Measurements from ENCODE around the gene PLCL2. TPM values are rescaled to one million over a fixed set of nuclear protein-coding genes. Genes with fewer than 3 reads are reported as not detected.

Gene PLCL2
- total RNA-seq, 1 experiment from 2014 or later, result 2.5 TPM

DNA sequence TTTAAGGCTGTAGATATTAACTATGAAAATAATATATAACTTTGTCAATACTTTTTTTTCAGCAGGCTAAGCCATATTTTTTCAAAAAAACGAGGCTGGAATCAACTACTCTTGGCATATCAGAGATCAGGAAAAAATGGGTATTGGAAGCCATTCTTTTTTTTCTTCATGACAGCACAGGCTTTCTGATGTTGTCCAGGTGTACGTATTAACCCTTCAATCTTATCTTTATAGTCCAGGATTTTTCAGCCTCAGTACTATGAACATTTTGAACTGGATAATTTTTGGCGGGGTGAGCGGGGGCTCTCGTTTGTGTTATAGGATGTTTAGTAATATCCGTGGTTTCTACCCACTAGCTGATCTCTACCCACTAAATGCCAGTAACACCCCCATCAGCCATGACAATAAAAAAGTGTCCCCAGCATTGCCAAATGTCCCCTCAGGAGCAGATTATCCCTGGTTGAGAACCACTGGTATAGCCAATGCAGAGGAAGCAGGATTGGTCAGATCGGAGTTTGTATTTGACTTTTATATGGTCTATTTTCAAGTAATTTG is 52.0 kb downstream of the PLCL2 start:
- Histone ChIP-seq H3K4me1 (ENCODE audit: low read length) (no peaks in the 10 kb centered on the region), H3K9me2 (replicated peaks; ENCODE audit: insufficient read depth, low read length) (no peaks in the 10 kb centered on the region), H4K20me1 (ENCODE audit: insufficient read depth, low read depth, low read length) (no peaks in the 10 kb centered on the region)

DNA sequence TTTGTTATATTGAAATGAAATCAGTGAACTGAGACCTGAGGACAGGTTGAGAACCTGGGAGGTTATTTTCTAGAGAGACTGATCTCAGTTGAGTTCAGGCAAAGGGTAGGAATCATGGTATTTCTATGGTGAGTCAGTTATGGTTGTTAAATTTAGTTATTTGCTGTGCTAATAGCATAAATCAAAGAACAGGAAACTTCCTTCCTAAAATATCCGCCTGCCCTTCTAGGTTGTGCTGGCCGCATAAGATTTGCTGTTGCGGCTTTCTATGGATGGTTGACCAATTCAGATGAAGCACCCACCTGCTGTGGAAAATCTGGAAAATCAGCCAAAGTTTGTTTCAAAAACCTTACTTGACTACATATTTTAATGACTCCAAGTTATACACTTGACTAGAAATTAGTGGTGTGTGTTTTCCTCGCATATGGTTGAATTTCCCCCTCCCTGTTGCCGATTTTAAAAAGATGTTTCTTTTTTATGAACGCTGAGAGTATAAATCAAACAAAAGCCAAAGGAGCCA is 52.6 kb downstream of the PLCL2 start:
- no peaks in the 10 kb centered on the region for H3K27me3 ChIP-seq (ENCODE audit: low read length)
- no peak overlapping the region for H3K4me2 ChIP-seq (ENCODE audit: low read depth, low read length, poor library complexity, severe bottlenecking)
- no peaks in the 10 kb centered on the region for H4K20me1 ChIP-seq (ENCODE audit: insufficient read depth, low read depth, low read length)
- no peak overlapping the region for H3K9ac ChIP-seq (ENCODE audit: low read length)
- H3K79me2 ChIP-seq (ENCODE audit: low read length), result no peaks in the 10 kb centered on the region
- no peaks in the 10 kb centered on the region for H3K4me1 ChIP-seq (ENCODE audit: low read length)
- H3K27ac ChIP-seq (ENCODE audit: low read length), result no peak overlapping the region
- DNase-seq, result no peak
- no peak overlapping the region for H3K4me3 ChIP-seq (ENCODE audit: low read length)
- no peaks in the 10 kb centered on the region for H3K36me3 ChIP-seq (ENCODE audit: insufficient read depth, low read length)
- H3K9me2 ChIP-seq (replicated peaks; ENCODE audit: insufficient read depth, low read length), result no peaks in the 10 kb centered on the region
- H2AFZ ChIP-seq (ENCODE audit: low read length), result no peak overlapping the region
- no peaks in the 10 kb centered on the region for H3K9me3 ChIP-seq (ENCODE audit: low read length)

More for the DNA sequence above, 52.0 kb downstream of the PLCL2 start:
- H3K4me3 ChIP-seq (ENCODE audit: low read length), result no peak overlapping the region
- no peak overlapping the region for H3K9ac ChIP-seq (ENCODE audit: low read length)
- H3K36me3 ChIP-seq (ENCODE audit: insufficient read depth, low read length), result no peaks in the 10 kb centered on the region
- H3K27me3 ChIP-seq (ENCODE audit: low read length), result no peaks in the 10 kb centered on the region
- no peak overlapping the region for H3K4me2 ChIP-seq (ENCODE audit: low read depth, low read length, poor library complexity, severe bottlenecking)
- DNase-seq, result no peak
- H3K27ac ChIP-seq (ENCODE audit: low read length), result no peak overlapping the region
- no peaks in the 10 kb centered on the region for H3K9me3 ChIP-seq (ENCODE audit: low read length)
- no peaks in the 10 kb centered on the region for H3K79me2 ChIP-seq (ENCODE audit: low read length)
- no peak overlapping the region for H2AFZ ChIP-seq (ENCODE audit: low read length)

DNA sequence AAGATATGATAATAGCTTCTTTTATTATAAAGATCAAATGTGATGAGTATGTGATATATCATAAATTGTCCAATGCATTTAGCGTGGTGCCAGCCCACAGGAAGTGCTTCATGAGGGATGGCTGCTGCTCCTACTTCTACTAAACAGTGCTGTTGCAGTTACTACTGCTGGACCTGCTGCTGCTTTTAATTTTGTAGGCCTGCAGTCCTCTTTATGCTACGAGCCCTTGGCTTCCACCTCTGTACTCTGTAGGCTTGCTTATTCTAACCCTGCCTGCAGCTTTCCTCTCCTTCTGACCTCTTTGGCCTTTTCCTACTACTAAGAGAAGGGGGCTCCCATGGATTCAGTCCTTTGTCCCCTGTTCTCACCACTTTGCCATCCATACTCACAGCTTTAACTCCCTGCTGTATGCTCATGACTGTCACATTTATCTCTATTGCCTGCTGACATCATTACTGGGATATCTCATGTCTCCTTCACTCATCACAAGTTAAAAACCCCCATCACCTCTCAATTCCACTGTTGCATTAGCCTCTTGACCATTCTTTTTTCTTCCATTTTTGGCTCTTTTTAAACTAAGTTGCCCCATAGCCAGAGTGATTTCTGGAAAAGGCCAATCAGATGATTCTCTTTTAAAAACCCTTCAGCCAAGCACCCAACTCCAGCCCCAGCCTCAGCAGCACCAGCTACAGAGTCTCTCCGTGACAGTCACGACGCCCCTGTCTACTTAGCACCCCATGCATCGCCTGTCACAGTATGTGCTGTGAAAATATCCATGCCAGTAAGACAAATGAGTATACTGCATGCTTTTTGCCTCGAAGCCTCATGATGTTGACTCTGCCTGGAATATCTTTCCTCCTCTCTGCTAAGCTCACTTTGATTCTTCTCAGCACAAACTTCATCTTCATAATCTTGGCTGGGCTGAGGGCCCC is 56.3 kb downstream of the PLCL2 start:
- DNase-seq, result no peak
- Histone ChIP-seq H3K9me2 (replicated peaks; ENCODE audit: insufficient read depth, low read length) (no peaks in the 10 kb centered on the region), H3K9ac (ENCODE audit: low read length) (no peak overlapping the region), H2AFZ (ENCODE audit: low read length) (no peak overlapping the region), H3K4me3 (ENCODE audit: low read length) (no peak overlapping the region), H3K9me3 (ENCODE audit: low read length) (no peaks in the 10 kb centered on the region), H3K4me1 (ENCODE audit: low read length) (no peaks in the 10 kb centered on the region), H3K4me2 (ENCODE audit: low read depth, low read length, poor library complexity, severe bottlenecking) (no peak overlapping the region), H3K36me3 (ENCODE audit: insufficient read depth, low read length) (no peaks in the 10 kb centered on the region), H3K27ac (ENCODE audit: low read length) (no peak overlapping the region), H4K20me1 (ENCODE audit: insufficient read depth, low read depth, low read length) (peaks cover 4% of the 10 kb centered on the region; the same call in 1 of the 2 replicates), H3K27me3 (ENCODE audit: low read length) (no peaks in the 10 kb centered on the region), H3K79me2 (ENCODE audit: low read length) (no peaks in the 10 kb centered on the region)

DNA sequence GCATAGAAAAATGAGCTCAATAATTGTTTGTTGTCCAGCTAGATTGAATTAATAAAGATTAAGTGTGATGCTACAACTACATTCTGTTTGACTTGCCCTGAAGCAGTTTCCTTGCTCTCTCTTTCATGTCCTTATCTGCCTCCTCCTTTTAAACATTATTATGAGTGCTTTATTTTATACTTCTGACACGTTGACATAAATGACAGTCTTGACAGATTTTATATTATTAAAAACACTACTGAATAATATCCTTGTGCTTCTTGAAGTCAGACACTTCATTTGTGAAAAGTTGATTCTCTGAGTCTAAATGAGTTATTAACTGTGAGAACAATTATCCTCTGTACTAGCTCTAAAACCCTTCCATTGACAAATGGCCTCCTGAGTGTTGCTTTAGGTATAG is 58.2 kb downstream of the PLCL2 start:
- H3K27me3 ChIP-seq (ENCODE audit: low read length), result no peaks in the 10 kb centered on the region

DNA sequence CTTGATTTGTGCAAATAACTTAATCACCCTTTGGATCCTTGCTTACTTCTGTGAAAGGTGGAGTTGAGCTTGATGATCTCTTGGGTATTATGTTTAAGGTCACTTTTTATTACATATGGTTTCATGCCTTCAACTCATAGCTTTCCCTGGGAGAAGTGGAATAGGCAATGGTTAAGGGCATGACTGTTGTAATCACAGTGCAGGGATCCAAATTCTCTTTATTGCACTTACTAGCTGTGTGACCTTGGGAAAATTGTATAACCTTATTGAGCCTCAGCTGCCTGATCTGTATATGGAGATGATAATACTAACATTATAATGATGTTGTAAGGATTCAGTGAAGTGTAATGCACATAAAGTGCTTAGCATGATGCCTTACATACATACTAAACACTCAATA is 59.1 kb downstream of the PLCL2 start:
- Histone ChIP-seq H4K20me1 (ENCODE audit: insufficient read depth, low read depth, low read length) (peaks cover 4% of the 10 kb centered on the region; the same call in 1 of the 2 replicates), H3K4me1 (ENCODE audit: low read length) (no peaks in the 10 kb centered on the region)

More for the DNA sequence above, 58.2 kb downstream of the PLCL2 start:
- Histone ChIP-seq H3K4me2 (ENCODE audit: low read depth, low read length, poor library complexity, severe bottlenecking) (no peak overlapping the region), H2AFZ (ENCODE audit: low read length) (no peak overlapping the region), H3K4me3 (ENCODE audit: low read length) (no peak overlapping the region), H3K79me2 (ENCODE audit: low read length) (no peaks in the 10 kb centered on the region), H3K9me3 (ENCODE audit: low read length) (no peaks in the 10 kb centered on the region), H3K36me3 (ENCODE audit: insufficient read depth, low read length) (no peaks in the 10 kb centered on the region), H3K4me1 (ENCODE audit: low read length) (no peaks in the 10 kb centered on the region), H3K9ac (ENCODE audit: low read length) (no peak overlapping the region), H4K20me1 (ENCODE audit: insufficient read depth, low read depth, low read length) (peaks cover 4% of the 10 kb centered on the region; the same call in 1 of the 2 replicates), H3K9me2 (replicated peaks; ENCODE audit: insufficient read depth, low read length) (no peaks in the 10 kb centered on the region), H3K27ac (ENCODE audit: low read length) (no peak overlapping the region)
- no peak for DNase-seq

DNA sequence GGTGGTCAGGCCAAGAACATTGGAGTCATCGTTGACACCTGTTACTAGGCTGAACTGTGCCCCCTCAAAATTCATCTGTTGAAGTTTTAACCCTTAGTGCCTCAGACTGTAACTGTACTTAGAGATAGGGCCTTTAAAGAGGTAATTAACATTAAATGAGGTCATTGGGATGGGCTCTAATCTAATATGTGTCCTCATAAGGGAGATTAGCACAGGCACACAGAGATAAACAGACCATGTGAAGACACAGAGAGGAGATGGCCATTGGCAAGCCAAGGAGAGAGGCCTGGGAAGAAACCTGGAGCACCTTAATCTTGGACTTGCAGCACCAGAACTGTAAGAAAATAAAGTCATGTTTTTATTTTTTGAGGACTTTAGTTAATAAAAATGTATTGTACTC is 59.6 kb downstream of the PLCL2 start:
- Histone ChIP-seq H4K20me1 (ENCODE audit: insufficient read depth, low read depth, low read length) (peaks cover 4% of the 10 kb centered on the region; the same call in 1 of the 2 replicates), H3K9ac (ENCODE audit: low read length) (no peak overlapping the region), H3K9me3 (ENCODE audit: low read length) (no peaks in the 10 kb centered on the region), H3K4me3 (ENCODE audit: low read length) (no peak overlapping the region), H3K27ac (ENCODE audit: low read length) (no peak overlapping the region), H3K79me2 (ENCODE audit: low read length) (no peaks in the 10 kb centered on the region), H3K9me2 (replicated peaks; ENCODE audit: insufficient read depth, low read length) (no peaks in the 10 kb centered on the region), H2AFZ (ENCODE audit: low read length) (no peak overlapping the region), H3K27me3 (ENCODE audit: low read length) (no peaks in the 10 kb centered on the region), H3K36me3 (ENCODE audit: insufficient read depth, low read length) (no peaks in the 10 kb centered on the region), H3K4me1 (ENCODE audit: low read length) (no peaks in the 10 kb centered on the region), H3K4me2 (ENCODE audit: low read depth, low read length, poor library complexity, severe bottlenecking) (no peak overlapping the region)
- no peak for DNase-seq

More for the DNA sequence above, 59.1 kb downstream of the PLCL2 start:
- no peak overlapping the region for H3K27ac ChIP-seq (ENCODE audit: low read length)
- H3K36me3 ChIP-seq (ENCODE audit: insufficient read depth, low read length), result no peaks in the 10 kb centered on the region
- no peaks in the 10 kb centered on the region for H3K9me3 ChIP-seq (ENCODE audit: low read length)
- H2AFZ ChIP-seq (ENCODE audit: low read length), result no peak overlapping the region
- H3K79me2 ChIP-seq (ENCODE audit: low read length), result no peaks in the 10 kb centered on the region
- H3K27me3 ChIP-seq (ENCODE audit: low read length), result no peaks in the 10 kb centered on the region
- no peak for DNase-seq
- no peak overlapping the region for H3K4me2 ChIP-seq (ENCODE audit: low read depth, low read length, poor library complexity, severe bottlenecking)
- H3K4me3 ChIP-seq (ENCODE audit: low read length), result no peak overlapping the region
- no peak overlapping the region for H3K9ac ChIP-seq (ENCODE audit: low read length)
- no peaks in the 10 kb centered on the region for H3K9me2 ChIP-seq (replicated peaks; ENCODE audit: insufficient read depth, low read length)

DNA sequence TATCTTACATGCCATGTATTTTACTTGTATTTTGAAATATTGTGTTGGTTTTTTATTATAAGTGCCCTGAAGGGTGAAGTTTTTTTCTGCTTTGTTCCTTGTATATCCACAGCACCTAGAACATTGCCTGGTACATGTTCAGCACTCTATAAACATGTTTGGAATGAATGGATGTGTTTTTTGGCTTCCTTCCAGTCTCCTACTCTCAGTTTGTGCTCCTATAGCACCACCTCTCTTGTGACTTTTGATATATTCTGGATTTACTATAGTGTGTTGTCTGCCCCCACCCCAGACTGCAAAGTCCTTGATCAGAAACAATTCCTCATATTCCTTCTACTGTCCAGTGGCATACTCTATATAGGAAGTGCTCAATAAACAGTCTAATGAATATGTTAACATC is 60.6 kb downstream of the PLCL2 start:
- H3K79me2 ChIP-seq (ENCODE audit: low read length), result no peaks in the 10 kb centered on the region

DNA sequence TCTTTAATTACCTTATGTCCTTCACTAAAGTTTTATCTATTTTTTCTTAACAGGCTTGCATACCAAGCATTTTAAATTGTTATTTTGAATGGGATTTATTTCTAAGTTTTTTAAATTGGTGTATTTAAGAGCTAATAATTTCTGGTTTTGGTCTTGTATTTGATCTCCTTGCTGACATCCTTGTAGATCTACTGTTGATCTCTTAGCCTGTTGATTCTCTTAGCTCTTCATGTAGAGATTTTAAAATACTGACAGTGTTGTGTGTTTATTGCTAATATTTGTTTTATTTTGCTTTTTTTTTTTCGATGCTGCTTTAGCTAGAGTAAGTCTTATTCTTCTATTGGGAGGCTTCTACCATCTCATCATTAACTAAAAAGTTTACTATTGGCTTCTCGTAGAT is 65.5 kb downstream of the PLCL2 start:
- no peak overlapping the region for H2AFZ ChIP-seq (ENCODE audit: low read length)
- H3K36me3 ChIP-seq (ENCODE audit: insufficient read depth, low read length), result no peaks in the 10 kb centered on the region
- no peaks in the 10 kb centered on the region for H3K4me1 ChIP-seq (ENCODE audit: low read length)
- H3K27ac ChIP-seq (ENCODE audit: low read length), result no peak overlapping the region
- no peaks in the 10 kb centered on the region for H3K9me2 ChIP-seq (replicated peaks; ENCODE audit: insufficient read depth, low read length)
- no peak overlapping the region for H3K4me2 ChIP-seq (ENCODE audit: low read depth, low read length, poor library complexity, severe bottlenecking)
- no peaks in the 10 kb centered on the region for H3K79me2 ChIP-seq (ENCODE audit: low read length)
- H3K9ac ChIP-seq (ENCODE audit: low read length), result no peak overlapping the region
- DNase-seq, result no peak
- H3K27me3 ChIP-seq (ENCODE audit: low read length), result no peaks in the 10 kb centered on the region
- H3K4me3 ChIP-seq (ENCODE audit: low read length), result no peak overlapping the region
- no peaks in the 10 kb centered on the region for H3K9me3 ChIP-seq (ENCODE audit: low read length)
- H4K20me1 ChIP-seq (ENCODE audit: insufficient read depth, low read depth, low read length), result 0 out of 2 replicates have a peak, but pooled peaks cover 3% of the 10 kb centered on the region

More for the DNA sequence above, 60.6 kb downstream of the PLCL2 start:
- H3K9ac ChIP-seq (ENCODE audit: low read length), result no peak overlapping the region
- no peak for DNase-seq
- no peaks in the 10 kb centered on the region for H3K4me1 ChIP-seq (ENCODE audit: low read length)
- no peak overlapping the region for H3K4me3 ChIP-seq (ENCODE audit: low read length)
- H3K9me2 ChIP-seq (replicated peaks; ENCODE audit: insufficient read depth, low read length), result no peaks in the 10 kb centered on the region
- H3K27me3 ChIP-seq (ENCODE audit: low read length), result no peaks in the 10 kb centered on the region
- no peaks in the 10 kb centered on the region for H3K9me3 ChIP-seq (ENCODE audit: low read length)
- no peak overlapping the region for H3K4me2 ChIP-seq (ENCODE audit: low read depth, low read length, poor library complexity, severe bottlenecking)
- no peak overlapping the region for H2AFZ ChIP-seq (ENCODE audit: low read length)
- no peaks in the 10 kb centered on the region for H3K36me3 ChIP-seq (ENCODE audit: insufficient read depth, low read length)
- H3K27ac ChIP-seq (ENCODE audit: low read length), result no peak overlapping the region
- H4K20me1 ChIP-seq (ENCODE audit: insufficient read depth, low read depth, low read length), result peaks cover 7% of the 10 kb centered on the region; the same call in 1 of the 2 replicates

Data from Karpas-422 (cell line).